HL-60 (cell line): ENCODE results near the gene ATP8A2.

ENCODE experiments used
- POLR2AphosphoS5 ChIP-seq: IDR thresholded peaks from 2 replicates; pipeline ENCODE4 v1.6.1; 2012; ENCODE audit warnings: low read depth
- SPI1 ChIP-seq: IDR thresholded peaks from 2 replicates; pipeline ENCODE4 v1.6.1; 2012; ENCODE audit warnings: low read depth, mild to moderate bottlenecking, borderline replicate concordance
- TF ChIP-seq, protein P1 (sequence below): IDR thresholded peaks from one replicate; pipeline ENCODE4 v1.5.1; 2011; ENCODE audit warnings: low read length, control low read depth, inconsistent platforms; ENCODE audit not compliant: insufficient read depth
- TF ChIP-seq, protein P2 (sequence below): IDR thresholded peaks from 2 replicates; pipeline ENCODE4 v1.6.1; 2012; ENCODE audit warnings: low read depth; ENCODE audit not compliant: insufficient replicate concordance

DNA sequence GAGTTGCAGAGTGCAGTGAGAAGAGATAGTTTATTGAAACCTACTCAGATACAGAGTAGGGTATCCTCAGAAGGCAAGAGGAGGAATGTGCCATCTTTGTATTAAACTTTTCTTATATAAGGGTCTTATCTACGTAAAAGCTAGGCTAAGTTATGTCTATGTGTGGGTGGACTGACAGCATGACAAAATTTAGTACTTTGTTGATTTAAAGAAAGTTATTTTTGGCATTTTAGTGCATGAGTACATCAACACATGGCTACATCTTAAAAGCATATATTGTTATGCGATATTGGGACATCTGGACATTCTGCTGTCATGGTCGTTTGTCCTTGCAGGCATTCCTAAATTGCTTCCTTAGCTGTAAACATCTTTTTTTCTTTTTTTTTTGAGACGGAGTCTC, 19.0 kb upstream of the ATP8A2 start:
- TF ChIP-seq, protein P1, sequence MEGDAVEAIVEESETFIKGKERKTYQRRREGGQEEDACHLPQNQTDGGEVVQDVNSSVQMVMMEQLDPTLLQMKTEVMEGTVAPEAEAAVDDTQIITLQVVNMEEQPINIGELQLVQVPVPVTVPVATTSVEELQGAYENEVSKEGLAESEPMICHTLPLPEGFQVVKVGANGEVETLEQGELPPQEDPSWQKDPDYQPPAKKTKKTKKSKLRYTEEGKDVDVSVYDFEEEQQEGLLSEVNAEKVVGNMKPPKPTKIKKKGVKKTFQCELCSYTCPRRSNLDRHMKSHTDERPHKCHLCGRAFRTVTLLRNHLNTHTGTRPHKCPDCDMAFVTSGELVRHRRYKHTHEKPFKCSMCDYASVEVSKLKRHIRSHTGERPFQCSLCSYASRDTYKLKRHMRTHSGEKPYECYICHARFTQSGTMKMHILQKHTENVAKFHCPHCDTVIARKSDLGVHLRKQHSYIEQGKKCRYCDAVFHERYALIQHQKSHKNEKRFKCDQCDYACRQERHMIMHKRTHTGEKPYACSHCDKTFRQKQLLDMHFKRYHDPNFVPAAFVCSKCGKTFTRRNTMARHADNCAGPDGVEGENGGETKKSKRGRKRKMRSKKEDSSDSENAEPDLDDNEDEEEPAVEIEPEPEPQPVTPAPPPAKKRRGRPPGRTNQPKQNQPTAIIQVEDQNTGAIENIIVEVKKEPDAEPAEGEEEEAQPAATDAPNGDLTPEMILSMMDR: no peak
- TF ChIP-seq, protein P2, sequence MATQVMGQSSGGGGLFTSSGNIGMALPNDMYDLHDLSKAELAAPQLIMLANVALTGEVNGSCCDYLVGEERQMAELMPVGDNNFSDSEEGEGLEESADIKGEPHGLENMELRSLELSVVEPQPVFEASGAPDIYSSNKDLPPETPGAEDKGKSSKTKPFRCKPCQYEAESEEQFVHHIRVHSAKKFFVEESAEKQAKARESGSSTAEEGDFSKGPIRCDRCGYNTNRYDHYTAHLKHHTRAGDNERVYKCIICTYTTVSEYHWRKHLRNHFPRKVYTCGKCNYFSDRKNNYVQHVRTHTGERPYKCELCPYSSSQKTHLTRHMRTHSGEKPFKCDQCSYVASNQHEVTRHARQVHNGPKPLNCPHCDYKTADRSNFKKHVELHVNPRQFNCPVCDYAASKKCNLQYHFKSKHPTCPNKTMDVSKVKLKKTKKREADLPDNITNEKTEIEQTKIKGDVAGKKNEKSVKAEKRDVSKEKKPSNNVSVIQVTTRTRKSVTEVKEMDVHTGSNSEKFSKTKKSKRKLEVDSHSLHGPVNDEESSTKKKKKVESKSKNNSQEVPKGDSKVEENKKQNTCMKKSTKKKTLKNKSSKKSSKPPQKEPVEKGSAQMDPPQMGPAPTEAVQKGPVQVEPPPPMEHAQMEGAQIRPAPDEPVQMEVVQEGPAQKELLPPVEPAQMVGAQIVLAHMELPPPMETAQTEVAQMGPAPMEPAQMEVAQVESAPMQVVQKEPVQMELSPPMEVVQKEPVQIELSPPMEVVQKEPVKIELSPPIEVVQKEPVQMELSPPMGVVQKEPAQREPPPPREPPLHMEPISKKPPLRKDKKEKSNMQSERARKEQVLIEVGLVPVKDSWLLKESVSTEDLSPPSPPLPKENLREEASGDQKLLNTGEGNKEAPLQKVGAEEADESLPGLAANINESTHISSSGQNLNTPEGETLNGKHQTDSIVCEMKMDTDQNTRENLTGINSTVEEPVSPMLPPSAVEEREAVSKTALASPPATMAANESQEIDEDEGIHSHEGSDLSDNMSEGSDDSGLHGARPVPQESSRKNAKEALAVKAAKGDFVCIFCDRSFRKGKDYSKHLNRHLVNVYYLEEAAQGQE: no peak
- no peak for TF ChIP-seq POLR2AphosphoS5
- no peak for TF ChIP-seq SPI1
